Prostate gland (tissue), 2 donors: Measurements from ENCODE around the gene MED16. TPM values are rescaled to one million over a fixed set of nuclear protein-coding genes. Genes with fewer than 3 reads are reported as not detected.

ENCODE experiments used
- DNase-seq: peaks from one replicate; pipeline ENCODE4 v3.0.0-alpha.2; 2019; ENCODE audit warnings: low spot score
- H3K27ac ChIP-seq, 2 donors: fragments of 200-600 bp; sonication (generic); 2 replicates each; pipeline ENCODE4 v1.5.1; 2017 to 2019
- H3K27me3 ChIP-seq: fragments of 200-600 bp; sonication (generic); replicated peaks from 2 replicates; pipeline ENCODE4 v1.5.1; 2019; ENCODE audit not compliant: insufficient read depth
- H3K36me3 ChIP-seq, 2 donors: fragments of 200-600 bp; sonication (generic); 1 replicate in 1 of 2; 2 replicates in 1 of 2; pipeline versions ENCODE4 v1.5.1 to v1.8.1; 2017 to 2019
- H3K4me1 ChIP-seq: fragments of 200-600 bp; sonication (generic); replicated peaks from 2 replicates; pipeline ENCODE4 v1.5.1; 2019
- H3K4me3 ChIP-seq, 2 donors: fragments of 200-600 bp; sonication (generic); 2 replicates each; pipeline ENCODE4 v1.5.1; 2017 to 2019
- H3K9me3 ChIP-seq: fragments of 200-600 bp; sonication (generic); 2 replicates; pipeline ENCODE4 v1.5.1; 2017
- CTCF ChIP-seq, 4 experiments: fragments of 200-600 bp in 2 of 4; fragments of 450-650 bp in 2 of 4; sonication (generic) in 2 of 4; IDR thresholded peaks; 1 replicate in 3 of 4; 2 replicates in 1 of 4; pipeline ENCODE4 v1.5.1; 2016 to 2019; ENCODE audit warnings: antibody characterized with exemption in 4 of 4, mild to moderate bottlenecking in 2 of 4, moderate library complexity in 2 of 4
- POLR2A ChIP-seq: fragments of 450-650 bp; IDR thresholded peaks from one replicate; pipeline ENCODE4 v1.6.1; 2016; ENCODE audit warnings: antibody characterized with exemption, mild to moderate bottlenecking
- POLR2AphosphoS5 ChIP-seq: sonication (generic); formaldehyde crosslinking; IDR thresholded peaks from one replicate; pipeline ENCODE4 v1.6.1; 2017; ENCODE audit warnings: antibody characterized with exemption
- WGBS: methylation state at CpG from one replicate; pipeline ENCODE4 v1.1.5; 2018; 5-methylcytosine and 5-hydroxymethylcytosine counted together
- intact Hi-C: fragments of 100-400 bp; cut with DNase I; formaldehyde crosslinking; loops from one replicate; pipeline ENCODE4 v1.14.2; 2022
- total RNA-seq, 2 donors: library from RNA; depleted of rRNA; stranded (reverse); fragments of >200 nt; gene quantifications; one replicate each; pipeline ENCODE4 v1.1.0, GENCODE V29; 2016

MED16 gene
- total RNA-seq, 2 donors from 2014 or later, result 65.1 to 114 TPM

DNA sequence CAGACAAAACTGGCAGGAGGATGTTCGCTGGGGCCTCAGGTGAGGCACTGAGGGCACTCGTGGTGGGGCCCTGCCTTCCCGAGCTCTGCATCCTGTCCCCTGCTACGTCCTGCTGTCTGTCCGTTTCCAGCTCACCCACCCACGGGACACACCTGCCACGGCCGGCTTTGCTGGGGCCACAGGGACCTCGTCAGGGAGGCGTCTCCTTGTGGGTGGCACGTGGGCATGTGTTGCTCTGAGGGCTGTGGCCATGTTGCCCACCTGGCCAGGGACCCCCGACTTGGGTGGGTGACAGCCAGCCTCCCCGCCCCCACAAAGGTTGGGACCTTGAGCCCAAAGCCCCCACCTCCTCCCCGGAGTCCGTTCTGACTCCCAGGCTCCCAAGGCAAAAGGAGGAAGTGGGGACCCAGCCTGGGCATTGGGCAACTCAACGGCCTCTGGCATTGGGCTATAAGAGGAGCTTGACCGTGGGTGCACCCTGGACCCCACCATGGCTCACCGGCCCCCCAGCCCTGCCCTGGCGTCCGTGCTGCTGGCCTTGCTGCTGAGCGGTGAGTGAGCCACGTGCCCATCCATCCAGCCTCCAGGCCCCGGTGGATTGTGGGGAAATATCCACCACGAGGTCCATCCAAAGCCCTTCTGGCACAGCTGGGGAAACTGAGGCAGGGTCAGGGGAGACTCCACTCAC, 52.3 kb downstream of the MED16 start, which contains the start of gene PRTN3:
Gene PRTN3, plus strand, starts transcription at position 481 of the 688 bp plus-strand sequence. Its CDS starts 10 bp downstream, at position 491.
- DNase-seq, result no peak
- no peak for TF ChIP-seq POLR2A
- TF ChIP-seq CTCF (IDR thresholded peaks at IDR 0.05), result no peak
- TF ChIP-seq POLR2AphosphoS5, result no peak
- intact Hi-C loops, result no loop called here
- Histone ChIP-seq H3K36me3 (no peaks in the 10 kb centered on the region), H3K4me1 (no peaks in the 10 kb centered on the region), H3K4me3 (no peak within 1 kb of the TSS), H3K27ac (no peak within 1 kb of the TSS), H3K27me3 (peaks cover 10% of the 10 kb centered on the region), H3K9me3 (no peaks in the 10 kb centered on the region)
- 76% methylated on average over 24 of the region's 24 CpGs for WGBS

DNA sequence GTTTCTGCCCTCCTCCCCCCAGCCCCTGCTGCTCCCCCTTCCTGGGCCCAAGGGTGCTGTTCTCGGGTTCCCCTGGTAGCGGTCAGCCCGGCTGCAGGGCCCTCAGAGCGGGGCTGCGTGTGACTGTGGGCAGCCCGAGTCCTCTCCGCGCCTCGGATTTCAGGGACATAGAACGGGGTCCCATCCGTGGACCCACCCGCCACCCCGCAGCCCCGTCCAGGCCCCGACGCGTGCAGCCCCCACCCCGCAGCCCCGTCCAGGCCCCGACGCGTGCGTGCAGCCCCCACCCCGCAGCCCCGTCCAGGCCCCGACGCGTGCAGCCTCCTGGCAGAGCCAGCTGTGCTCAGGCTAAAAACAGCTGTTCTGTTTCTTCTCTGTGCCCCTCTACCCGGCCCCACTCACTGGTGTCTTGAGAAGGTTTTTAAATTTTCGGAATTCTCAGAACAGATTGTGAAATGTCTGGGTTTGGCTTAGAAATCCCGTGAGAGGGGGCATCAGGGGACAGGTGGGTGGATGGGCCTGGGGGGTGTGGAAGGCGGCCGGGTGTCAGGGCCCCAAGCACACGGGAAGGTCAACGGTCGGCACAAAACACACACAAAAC, 57.7 kb downstream of the MED16 start:
- 60% methylated on average over 36 of the region's 36 CpGs for WGBS
- peaks cover 3% of the 10 kb centered on the region for H3K27me3 ChIP-seq
- intact Hi-C loops, result no loop called here
- TF ChIP-seq POLR2A (no peak), POLR2AphosphoS5 (no peak), CTCF (IDR thresholded peaks at IDR 0.05) (no peak)
- no peak for DNase-seq
- H3K36me3 ChIP-seq, result no peaks in the 10 kb centered on the region
- no peak overlapping the region for H3K27ac ChIP-seq
- no peaks in the 10 kb centered on the region for H3K4me1 ChIP-seq
- H3K4me3 ChIP-seq, result no peak overlapping the region
- no peaks in the 10 kb centered on the region for H3K9me3 ChIP-seq

- 70% methylated on average over 24 of the region's 24 CpGs for WGBS
- peaks cover 3% of the 10 kb centered on the region for H3K27me3 ChIP-seq
Observed at GRCh38 chr19:834216-834615, 58.8 kb downstream of the MED16 start.

GRCh38 chr19:831407-832369, 61.3 kb downstream of the MED16 start:
- Histone ChIP-seq H3K27ac (no peak overlapping the region), H3K36me3 (no peaks in the 10 kb centered on the region), H3K9me3 (no peaks in the 10 kb centered on the region), H3K4me1 (no peaks in the 10 kb centered on the region), H3K4me3 (no peak overlapping the region), H3K27me3 (peaks cover 3% of the 10 kb centered on the region)
- intact Hi-C loops, result no loop called here
- DNase-seq, result no peak
- WGBS, result 48% methylated on average over 33 of the region's 38 CpGs
- TF ChIP-seq POLR2A (no peak), POLR2AphosphoS5 (no peak), CTCF (IDR thresholded peaks at IDR 0.05) (no peak)

More at GRCh38 chr19:834216-834615, 58.8 kb downstream of the MED16 start:
- Histone ChIP-seq H3K9me3 (no peaks in the 10 kb centered on the region), H3K4me1 (no peaks in the 10 kb centered on the region), H3K36me3 (no peaks in the 10 kb centered on the region), H3K4me3 (no peak overlapping the region), H3K27ac (no peak overlapping the region)
- TF ChIP-seq CTCF (IDR thresholded peaks at IDR 0.05) (no peak), POLR2A (no peak), POLR2AphosphoS5 (no peak)
- DNase-seq, result no peak
- intact Hi-C loops, result no loop called here
